PC-3 (cell line): Measurements from ENCODE around the gene PDZRN4. TPM values are rescaled to one million over a fixed set of nuclear protein-coding genes. Genes with fewer than 3 reads are reported as not detected.

ENCODE experiments used
- ATAC-seq: fragments of 200-7000 bp; cut with Tn5 transposase; 2 replicates; pipeline ENCODE4 v1.9.1; 2020; ENCODE audit warnings: mild to moderate bottlenecking, moderate library complexity
- BruUV-seq: library from RNA; stranded (reverse); fragments of 400-500 nt; replicated peaks from 2 replicates; lab custom pipeline; 2021; lab: Mats Ljungman, UMichigan
- CTCF ChIA-PET: fragments of 300-600 bp; sonication (Branson Sonifier 250); formaldehyde crosslinking; loops from one replicate; lab custom pipeline; 2022; ENCODE audit warnings: antibody characterized with exemption; lab: Charles Lee
- POLR2A ChIA-PET: fragments of 300-600 bp; sonication (Branson Sonifier 250); formaldehyde crosslinking; loops from one replicate; lab custom pipeline; 2022; ENCODE audit warnings: antibody characterized with exemption; ENCODE audit not compliant: unreplicated experiment; lab: Charles Lee
- DNase-seq: peaks from one replicate; pipeline ENCODE4 v3.0.0-alpha.2; 2015
- H2AFZ ChIP-seq: fragments of 300-600 bp; sonication (generic); 2 replicates; pipeline ENCODE4 v1.6.0; 2016; ENCODE audit warnings: antibody characterized with exemption, low read length
- H3F3A ChIP-seq: fragments of 300-600 bp; sonication (generic); one replicate; pipeline ENCODE4 v1.6.0; 2017; ENCODE audit warnings: antibody characterized with exemption, low read length, control low read depth, mild to moderate bottlenecking; ENCODE audit not compliant: unreplicated experiment
- H3K27ac ChIP-seq: fragments of 300-600 bp; sonication (generic); 2 replicates; pipeline ENCODE4 v1.5.1; 2016; ENCODE audit warnings: mild to moderate bottlenecking, low read length
- H3K27me3 ChIP-seq: fragments of 300-600 bp; sonication (generic); 2 replicates; pipeline ENCODE4 v1.6.1; 2016; ENCODE audit warnings: low read length, mixed read lengths
- H3K36me3 ChIP-seq: fragments of 300-600 bp; sonication (generic); 2 replicates; pipeline ENCODE4 v1.6.1; 2016; ENCODE audit warnings: low read depth, mixed run types, low read length, mixed read lengths
- H3K4me1 ChIP-seq: fragments of 300-600 bp; sonication (generic); 2 replicates; pipeline ENCODE4 v1.5.1; 2016; ENCODE audit warnings: low read length; ENCODE audit not compliant: insufficient read depth
- H3K4me2 ChIP-seq: fragments of 300-600 bp; sonication (generic); 2 replicates; pipeline ENCODE4 v1.6.0; 2016; ENCODE audit warnings: low read length
- H3K4me3 ChIP-seq: fragments of 300-600 bp; sonication (generic); 2 replicates; pipeline ENCODE4 v1.5.1; 2016; ENCODE audit warnings: mild to moderate bottlenecking, low read length, mixed read lengths
- H3K79me2 ChIP-seq: fragments of 300-600 bp; sonication (generic); 2 replicates; pipeline ENCODE4 v1.6.1; 2017; ENCODE audit warnings: low read length, mixed read lengths
- H3K9ac ChIP-seq: fragments of 300-600 bp; sonication (generic); 2 replicates; pipeline ENCODE4 v1.6.0; 2016; ENCODE audit warnings: mild to moderate bottlenecking, low read length
- H3K9me2 ChIP-seq: fragments of 300-600 bp; sonication (generic); replicated peaks from 2 replicates; pipeline ENCODE4 v1.6.1; 2016; ENCODE audit warnings: mixed run types, low read length, mixed read lengths
- H3K9me3 ChIP-seq: fragments of 300-600 bp; sonication (generic); 2 replicates; pipeline ENCODE4 v1.6.1; 2016; ENCODE audit warnings: low read length, mixed read lengths
- H4K20me1 ChIP-seq: fragments of 300-600 bp; sonication (generic); 2 replicates; pipeline ENCODE4 v1.6.1; 2016; ENCODE audit warnings: low read length, mixed read lengths
- EZH2 ChIP-seq: fragments of 300-600 bp; sonication (generic); IDR thresholded peaks from one replicate; pipeline ENCODE4 v1.6.1; 2017; ENCODE audit warnings: antibody characterized with exemption, mild to moderate bottlenecking, low read length; ENCODE audit not compliant: unreplicated experiment
- EZH2phosphoT487 ChIP-seq: fragments of 300-600 bp; sonication (generic); IDR thresholded peaks from 2 replicates; pipeline ENCODE4 v1.6.1; 2018; ENCODE audit warnings: mild to moderate bottlenecking, antibody characterized with exemption, low read length, borderline replicate concordance
- intact Hi-C: fragments of 100-400 bp; cut with micrococcal nuclease; formaldehyde crosslinking; loops from 2 replicates; pipeline ENCODE4 v1.9.0; 2023
- total RNA-seq: library from RNA; depleted of rRNA; stranded (reverse); fragments of >200 nt; gene quantifications from 2 replicates; pipeline ENCODE4 v1.2.3, GENCODE V29; 2014
- TF ChIP-seq, protein P1 (sequence below): fragments of 300-600 bp; sonication (generic); conservative IDR thresholded peaks from 2 replicates; pipeline ENCODE4 v1.5.1; 2017; ENCODE audit warnings: antibody characterized with exemption, low read depth, mild to moderate bottlenecking, low read length

Gene PDZRN4
- total RNA-seq, 1 experiment from 2014 or later, result not detected

DNA sequence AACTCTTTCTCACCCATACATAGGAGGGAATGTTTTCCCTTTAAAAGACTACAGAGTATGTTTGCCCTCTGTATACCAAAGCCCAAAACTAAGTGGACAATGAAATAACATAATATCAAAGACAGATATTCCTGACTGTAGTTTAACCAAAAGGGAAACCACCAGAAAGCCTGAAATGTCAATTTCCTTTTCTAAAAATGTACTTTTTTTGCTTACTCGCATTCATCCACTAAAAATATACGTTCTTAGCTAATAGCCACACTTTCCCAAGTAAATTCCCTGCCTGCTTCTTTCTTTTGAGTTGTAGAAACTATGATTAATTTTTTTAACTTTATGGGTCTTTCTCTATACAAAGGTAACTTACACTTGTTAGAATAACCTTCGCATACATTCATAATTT is 280.2 kb downstream of the PDZRN4 start:
- no peaks in the 10 kb centered on the region for H3K36me3 ChIP-seq
- no peaks in the 10 kb centered on the region for H3K79me2 ChIP-seq
- no peaks in the 10 kb centered on the region for H3K9me3 ChIP-seq
- H3K9ac ChIP-seq, result no peak overlapping the region
- no peak overlapping the region for H2AFZ ChIP-seq
- no peaks in the 10 kb centered on the region for H3F3A ChIP-seq
- intact Hi-C loops, result no loop called here
- H3K9me2 ChIP-seq, result no peaks in the 10 kb centered on the region
- no peak overlapping the region for H3K4me3 ChIP-seq
- ChIA-PET POLR2A (no interaction called here), CTCF (no interaction called here)
- ATAC-seq (no peak), DNase-seq (no peak)
- no TSS peak for BruUV-seq
- no peaks in the 10 kb centered on the region for H3K4me1 ChIP-seq
- H3K4me2 ChIP-seq, result no peak overlapping the region
- TF ChIP-seq EZH2 (no peak), EZH2phosphoT487 (no peak)
- TF ChIP-seq, protein P1, sequence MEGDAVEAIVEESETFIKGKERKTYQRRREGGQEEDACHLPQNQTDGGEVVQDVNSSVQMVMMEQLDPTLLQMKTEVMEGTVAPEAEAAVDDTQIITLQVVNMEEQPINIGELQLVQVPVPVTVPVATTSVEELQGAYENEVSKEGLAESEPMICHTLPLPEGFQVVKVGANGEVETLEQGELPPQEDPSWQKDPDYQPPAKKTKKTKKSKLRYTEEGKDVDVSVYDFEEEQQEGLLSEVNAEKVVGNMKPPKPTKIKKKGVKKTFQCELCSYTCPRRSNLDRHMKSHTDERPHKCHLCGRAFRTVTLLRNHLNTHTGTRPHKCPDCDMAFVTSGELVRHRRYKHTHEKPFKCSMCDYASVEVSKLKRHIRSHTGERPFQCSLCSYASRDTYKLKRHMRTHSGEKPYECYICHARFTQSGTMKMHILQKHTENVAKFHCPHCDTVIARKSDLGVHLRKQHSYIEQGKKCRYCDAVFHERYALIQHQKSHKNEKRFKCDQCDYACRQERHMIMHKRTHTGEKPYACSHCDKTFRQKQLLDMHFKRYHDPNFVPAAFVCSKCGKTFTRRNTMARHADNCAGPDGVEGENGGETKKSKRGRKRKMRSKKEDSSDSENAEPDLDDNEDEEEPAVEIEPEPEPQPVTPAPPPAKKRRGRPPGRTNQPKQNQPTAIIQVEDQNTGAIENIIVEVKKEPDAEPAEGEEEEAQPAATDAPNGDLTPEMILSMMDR, result no peak
- no peaks in the 10 kb centered on the region for H4K20me1 ChIP-seq
- peaks cover 31% of the 10 kb centered on the region; the same call in 1 of the 2 replicates for H3K27me3 ChIP-seq
- no peak overlapping the region for H3K27ac ChIP-seq

DNA sequence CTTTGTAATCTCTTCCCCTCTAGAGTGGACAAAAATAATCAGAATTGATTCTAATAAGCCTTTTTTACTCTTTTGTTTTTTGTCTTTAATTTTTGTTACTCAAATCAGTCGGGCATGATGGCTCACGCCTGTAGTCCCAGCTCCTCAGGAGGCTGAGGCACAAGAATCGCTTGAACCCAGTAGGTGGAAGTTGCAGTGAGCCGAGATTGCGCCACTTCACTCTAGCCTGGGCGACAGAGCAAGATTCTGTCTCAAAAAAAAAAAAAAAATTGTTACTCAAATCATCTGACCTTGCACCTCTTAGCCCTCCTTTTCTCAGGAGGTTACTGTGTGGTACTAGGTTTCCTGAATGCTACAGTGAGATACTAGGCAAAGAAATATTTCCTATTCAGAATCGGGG is 280.6 kb downstream of the PDZRN4 start:
- DNase-seq (no peak), ATAC-seq (no peak)
- no TSS peak for BruUV-seq
- POLR2A ChIA-PET, result no interaction called here
- no peak overlapping the region for H3K27ac ChIP-seq
- no peak overlapping the region for H3K4me2 ChIP-seq
- intact Hi-C loops, result no loop called here
- no peaks in the 10 kb centered on the region for H3K4me1 ChIP-seq
- H3K9me2 ChIP-seq, result no peaks in the 10 kb centered on the region
- H3K4me3 ChIP-seq, result no peak overlapping the region
- H3K9ac ChIP-seq, result no peak overlapping the region
- CTCF ChIA-PET, result no interaction called here
- no peaks in the 10 kb centered on the region for H3K79me2 ChIP-seq
- no peaks in the 10 kb centered on the region for H3K36me3 ChIP-seq
- no peaks in the 10 kb centered on the region for H3K9me3 ChIP-seq
- peaks cover 31% of the 10 kb centered on the region; the same call in 1 of the 2 replicates for H3K27me3 ChIP-seq
- TF ChIP-seq, protein P1, result no peak
- TF ChIP-seq EZH2phosphoT487 (no peak), EZH2 (no peak)
- H2AFZ ChIP-seq, result no peak overlapping the region
- H4K20me1 ChIP-seq, result no peaks in the 10 kb centered on the region
- H3F3A ChIP-seq, result no peaks in the 10 kb centered on the region

DNA sequence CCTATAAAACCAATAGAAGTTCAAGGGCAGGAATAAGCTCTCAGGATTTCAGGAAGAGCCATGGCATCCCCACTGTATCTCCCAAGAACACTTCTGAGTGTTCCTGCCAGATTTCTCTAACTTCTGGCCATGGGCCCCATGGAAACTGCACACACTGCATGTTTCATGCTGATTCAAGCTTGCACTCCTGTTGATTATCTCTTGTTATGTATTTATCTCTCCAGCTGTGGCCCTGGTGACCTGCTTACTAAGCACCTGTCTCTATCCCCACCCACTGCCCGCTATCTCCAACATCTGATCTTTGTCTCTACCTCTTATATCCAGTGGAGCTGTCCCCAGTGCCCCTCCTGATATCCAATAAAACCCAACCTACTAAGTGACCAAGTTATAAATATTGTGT is 285.3 kb downstream of the PDZRN4 start:
- H3K79me2 ChIP-seq, result no peaks in the 10 kb centered on the region
- H3K4me3 ChIP-seq, result no peak overlapping the region
- H3F3A ChIP-seq, result no peaks in the 10 kb centered on the region
- H3K4me2 ChIP-seq, result no peak overlapping the region
- H3K36me3 ChIP-seq, result no peaks in the 10 kb centered on the region
- intact Hi-C loops, result no loop called here
- H3K9ac ChIP-seq, result no peak overlapping the region
- H3K9me2 ChIP-seq, result no peaks in the 10 kb centered on the region
- TF ChIP-seq, protein P1, result no peak
- no peak for TF ChIP-seq EZH2phosphoT487
- TF ChIP-seq EZH2, result no peak
- no peak overlapping the region for H2AFZ ChIP-seq
- ATAC-seq (no peak), DNase-seq (no peak)
- ChIA-PET POLR2A (no interaction called here), CTCF (no interaction called here)
- no peak overlapping the region for H3K27ac ChIP-seq
- no TSS peak for BruUV-seq
- no peaks in the 10 kb centered on the region for H3K4me1 ChIP-seq
- H3K9me3 ChIP-seq, result no peaks in the 10 kb centered on the region
- H4K20me1 ChIP-seq, result no peaks in the 10 kb centered on the region
- peaks cover 50% of the 10 kb centered on the region for H3K27me3 ChIP-seq
